Activated CD4-positive, alpha-beta T cell treated with anti-CD3 and anti-CD28 coated beads, Interleukin-2, amount 10 ng/mL, durations not matched to agents 24 days and 14 days (primary cell): ENCODE data around the gene RIMOC1. TPM values are rescaled to one million over a fixed set of nuclear protein-coding genes. Genes with fewer than 3 reads are reported as not detected.

Experiments
- total RNA-seq: library from RNA; stranded (reverse); gene quantifications from 2 replicates; pipeline ENCODE4 v1.2.3, GENCODE V29; 2022

Gene RIMOC1
- total RNA-seq, 1 donor from 2014 or later, result 29.6 TPM

Other genes starting within 250 kb of the RIMOC1 start
- gene OXCT1, start 33.9 kb upstream of the RIMOC1 start, total RNA-seq, result 92.6 and 93.4 TPM in 2 replicates
- 16.8 and 19.9 TPM in 2 replicates for gene FBXO4, start 20.9 kb downstream of the RIMOC1 start, total RNA-seq